Liver (tissue), 9 donors: ENCODE results near the gene STOM. TPM values are rescaled to one million over a fixed set of nuclear protein-coding genes. Genes with fewer than 3 reads are reported as not detected.
A peak's percentile ranks its signal among the peaks of the same experiment; 100 is the strongest.

Source experiments
- DNase-seq: peaks from one replicate; pipeline ENCODE4 v3.0.0-alpha.2; 2017; ENCODE audit warnings: low spot score
- H3K27ac ChIP-seq, 2 donors: one replicate each; pipeline ENCODE4 v1.7.0; 2013; ENCODE audit warnings: inconsistent platforms in 2 of 2, low read length in 2 of 2, control low read depth in 1 of 2, low read depth in 1 of 2, mild to moderate bottlenecking in 1 of 2
- H3K27me3 ChIP-seq, 4 donors: one replicate each; pipeline versions ENCODE4 v1.6.1 to v1.7.0; 2013; ENCODE audit warnings: low read length in 3 of 4, inconsistent platforms in 1 of 4, mild to moderate bottlenecking in 1 of 4, moderate library complexity in 1 of 4; ENCODE audit not compliant: control insufficient read depth in 4 of 4, insufficient read depth in 4 of 4
- H3K36me3 ChIP-seq, 4 donors: one replicate each; pipeline versions ENCODE4 v1.6.1 to v1.7.0; 2013; ENCODE audit warnings: low read length in 3 of 4, mild to moderate bottlenecking in 3 of 4, low read depth in 1 of 4, moderate library complexity in 1 of 4; ENCODE audit not compliant: control insufficient read depth in 4 of 4, insufficient read depth in 3 of 4
- H3K4me1 ChIP-seq, 4 donors: one replicate each; pipeline versions ENCODE4 v1.6.1 to v1.7.0; 2013; ENCODE audit warnings: low read length in 3 of 4, mild to moderate bottlenecking in 3 of 4, moderate library complexity in 1 of 4; ENCODE audit not compliant: control insufficient read depth in 4 of 4, insufficient read depth in 4 of 4
- H3K4me3 ChIP-seq, 3 donors: one replicate each; pipeline versions ENCODE4 v1.6.1 to v1.7.0; 2013; ENCODE audit warnings: low read length in 3 of 3, control low read depth in 1 of 3, low read depth in 1 of 3, mild to moderate bottlenecking in 1 of 3
- H3K9ac ChIP-seq, 2 donors: one replicate each; pipeline ENCODE4 v1.7.0; 2013; ENCODE audit warnings: low read length in 2 of 2, mild to moderate bottlenecking in 2 of 2, moderate library complexity in 2 of 2, control low read depth in 1 of 2, low read depth in 1 of 2
- H3K9me3 ChIP-seq, 4 donors: one replicate each; pipeline versions ENCODE4 v1.6.1 to v1.7.0; 2013; ENCODE audit warnings: low read length in 3 of 4; ENCODE audit not compliant: control insufficient read depth in 4 of 4
- EGR1 ChIP-seq, 2 donors: IDR thresholded peaks; 2 replicates each; pipeline ENCODE4 v1.6.1; 2016 to 2018; ENCODE audit warnings: antibody characterized with exemption in 2 of 2, low read depth in 2 of 2
- FOXA1 ChIP-seq: IDR thresholded peaks from 2 replicates; pipeline ENCODE4 v1.6.1; 2016; ENCODE audit warnings: antibody characterized with exemption
- FOXA2 ChIP-seq: IDR thresholded peaks from 2 replicates; pipeline ENCODE4 v1.6.1; 2016; ENCODE audit warnings: antibody characterized with exemption
- GABPA ChIP-seq, 2 donors: IDR thresholded peaks in 1 of 2; conservative IDR thresholded peaks in 1 of 2; 2 replicates each; pipeline ENCODE4 v1.6.1; 2016; ENCODE audit warnings: antibody characterized with exemption in 2 of 2, mild to moderate bottlenecking in 1 of 2, moderate library complexity in 1 of 2
- HNF4A ChIP-seq, 2 donors: conservative IDR thresholded peaks; 2 replicates each; pipeline ENCODE4 v1.6.1; 2016; ENCODE audit warnings: antibody characterized with exemption in 2 of 2, mild to moderate bottlenecking in 2 of 2
- NR2F2 ChIP-seq: IDR thresholded peaks from 2 replicates; pipeline ENCODE4 v1.6.1; 2016; ENCODE audit warnings: antibody characterized with exemption
- RAD21 ChIP-seq, 2 donors: IDR thresholded peaks; 2 replicates each; pipeline ENCODE4 v1.6.1; 2016; ENCODE audit warnings: antibody characterized with exemption in 2 of 2, mild to moderate bottlenecking in 2 of 2
- SP1 ChIP-seq: IDR thresholded peaks from 2 replicates; pipeline ENCODE4 v1.6.1; 2018; ENCODE audit warnings: antibody characterized with exemption, mild to moderate bottlenecking
- TAF1 ChIP-seq: conservative IDR thresholded peaks from 2 replicates; pipeline ENCODE4 v1.6.1; 2016; ENCODE audit warnings: antibody characterized with exemption, mild to moderate bottlenecking
- YY1 ChIP-seq: IDR thresholded peaks from 2 replicates; pipeline ENCODE4 v1.6.1; 2016; ENCODE audit warnings: antibody characterized with exemption, mild to moderate bottlenecking
- WGBS: extraction: QIAGEN DNeasy Blood & Tissue Kit; methylation state at CpG from one replicate; pipeline ENCODE4 v1.1.7; 2013; 5-methylcytosine and 5-hydroxymethylcytosine counted together
- polyA plus RNA-seq, 2 donors: library from polyadenylated mRNA; stranded (reverse) in 1 of 2; unstranded in 1 of 2; fragments of 200-250 nt in 1 of 2; fragments of >200 nt in 1 of 2; fragmentation: Nextera tagmentation in 1 of 2; extraction: Ambion mirVana in 1 of 2; gene quantifications; one replicate each; pipeline versions ENCODE4 v1.2.1 to v1.2.3, GENCODE V29; 2013 to 2015
- total RNA-seq, 2 donors: library from RNA; depleted of rRNA; stranded (reverse); fragments of >200 nt; gene quantifications; one replicate each; pipeline ENCODE4 v1.2.3, GENCODE V29; 2014
- TF ChIP-seq, protein P1 (sequence below): IDR thresholded peaks from 2 replicates; pipeline ENCODE4 v1.6.1; 2016; ENCODE audit warnings: antibody characterized with exemption
- TF ChIP-seq, protein P2 (sequence below): fragments of 150-350 bp; IDR thresholded peaks from 2 replicates; pipeline ENCODE4 v1.5.1; 2017; ENCODE audit warnings: improper control_type of control experiment, low read depth, low read length; ENCODE audit not compliant: missing input control
- donor health status: healthy.
- donor health status: healthy.
- donor health status: healthy.
- donor health status: healthy.
- donor health status: healthy.

Gene STOM
- total and polyA plus RNA-seq, 4 donors: 150 to 398 (median 265) TPM

DNA sequence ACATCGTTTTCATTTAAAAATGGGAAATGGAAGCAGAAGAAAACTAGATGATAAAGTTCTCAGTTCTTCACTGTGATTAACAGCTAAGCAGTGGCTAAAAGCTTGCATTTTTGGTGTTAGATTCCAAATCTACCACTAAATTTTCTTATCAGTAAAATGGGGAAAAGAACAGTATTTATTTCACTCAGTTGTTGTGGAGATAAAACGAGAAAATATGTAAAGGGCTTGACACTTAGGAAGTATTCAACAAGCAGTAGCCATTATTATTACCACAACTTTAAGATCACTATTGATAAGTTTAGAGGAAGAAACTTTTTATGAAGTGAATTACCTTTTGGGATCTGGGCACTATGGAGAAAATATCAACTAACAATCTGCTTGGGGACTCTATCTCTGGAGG is 4.5 kb downstream of the STOM start:
- Histone ChIP-seq H3K36me3 (peaks cover 0 to 6% (median 0%) of the 10 kb centered on the region in 4 donors), H3K9ac (peak overlapping the region in 1 of 2 donors; percentile 55), H3K9me3 (no peaks in the 10 kb centered on the region), H3K4me3 (no peak overlapping the region), H3K27me3 (no peaks in the 10 kb centered on the region), H3K27ac (peak overlapping the region; percentile 40 to 62), H3K4me1 (peaks cover 6 to 66% (median 41%) of the 10 kb centered on the region in 4 donors)
- no peak for TF ChIP-seq EGR1 (IDR thresholded peaks at IDR 0.05; ENCODE audit: low read depth in 2 of 2)
- TF ChIP-seq, protein P1, sequence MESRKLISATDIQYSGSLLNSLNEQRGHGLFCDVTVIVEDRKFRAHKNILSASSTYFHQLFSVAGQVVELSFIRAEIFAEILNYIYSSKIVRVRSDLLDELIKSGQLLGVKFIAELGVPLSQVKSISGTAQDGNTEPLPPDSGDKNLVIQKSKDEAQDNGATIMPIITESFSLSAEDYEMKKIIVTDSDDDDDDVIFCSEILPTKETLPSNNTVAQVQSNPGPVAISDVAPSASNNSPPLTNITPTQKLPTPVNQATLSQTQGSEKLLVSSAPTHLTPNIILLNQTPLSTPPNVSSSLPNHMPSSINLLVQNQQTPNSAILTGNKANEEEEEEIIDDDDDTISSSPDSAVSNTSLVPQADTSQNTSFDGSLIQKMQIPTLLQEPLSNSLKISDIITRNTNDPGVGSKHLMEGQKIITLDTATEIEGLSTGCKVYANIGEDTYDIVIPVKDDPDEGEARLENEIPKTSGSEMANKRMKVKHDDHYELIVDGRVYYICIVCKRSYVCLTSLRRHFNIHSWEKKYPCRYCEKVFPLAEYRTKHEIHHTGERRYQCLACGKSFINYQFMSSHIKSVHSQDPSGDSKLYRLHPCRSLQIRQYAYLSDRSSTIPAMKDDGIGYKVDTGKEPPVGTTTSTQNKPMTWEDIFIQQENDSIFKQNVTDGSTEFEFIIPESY: no peak
- no peak for TF ChIP-seq FOXA1
- TF ChIP-seq YY1: peak; percentile 18
- no peak for DNase-seq
- WGBS: 45% methylated on average over 2 of the region's 2 CpGs

DNA sequence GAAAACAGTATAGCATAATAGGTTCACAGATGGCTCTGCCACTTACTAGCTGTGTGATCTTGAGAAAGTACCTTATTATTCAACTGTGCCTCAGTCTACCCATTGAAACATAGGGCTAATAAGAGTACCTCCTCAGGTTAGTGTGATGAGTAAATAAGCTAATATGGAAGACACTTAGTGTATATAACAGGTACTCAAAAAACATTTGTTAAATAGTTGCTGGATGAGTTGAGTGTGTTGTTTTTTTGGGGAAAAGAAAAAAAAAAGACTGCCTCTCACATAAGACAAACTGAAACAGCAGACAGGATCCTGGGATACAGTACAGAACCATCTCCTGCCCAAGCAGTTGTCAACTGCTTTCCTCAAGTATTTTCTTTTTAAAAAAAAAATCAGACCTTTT is 5.2 kb downstream of the STOM start:
- Histone ChIP-seq H3K9me3 (no peaks in the 10 kb centered on the region), H3K27ac (peak overlapping the region; percentile 86 to 96), H3K36me3 (peaks cover 0 to 6% (median 0%) of the 10 kb centered on the region in 4 donors), H3K4me1 (peaks cover 5 to 64% (median 39%) of the 10 kb centered on the region in 4 donors), H3K9ac (peak overlapping the region in 1 of 2 donors; percentile 27), H3K27me3 (no peaks in the 10 kb centered on the region), H3K4me3 (no peak overlapping the region)
- no peak for DNase-seq
- TF ChIP-seq NR2F2 (no peak), FOXA2 (no peak), TAF1 (no peak)
- TF ChIP-seq, protein P1: no peak

DNA sequence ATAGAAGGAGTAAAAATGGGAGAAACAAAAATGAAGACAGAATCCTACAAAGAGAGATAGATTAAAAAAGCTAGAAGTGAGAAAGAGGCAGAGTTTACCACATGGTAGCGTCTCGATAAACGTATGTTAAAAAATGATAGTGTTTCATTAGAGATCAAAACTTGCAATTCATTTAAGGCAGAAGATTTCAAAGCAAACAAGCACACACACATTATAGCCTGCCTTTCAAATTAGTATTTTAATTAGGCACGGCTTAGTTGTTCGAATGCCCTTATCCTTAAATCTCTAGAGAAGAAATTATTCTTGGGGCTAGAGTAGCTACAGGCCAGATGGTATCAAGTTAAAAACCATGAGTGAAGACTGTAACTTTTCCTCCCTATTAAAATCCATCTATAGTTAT is 6.0 kb downstream of the STOM start:
- peak overlapping the region in 1 of 2 donors; percentile 51 for H3K9ac ChIP-seq
- peaks cover 7 to 67% (median 44%) of the 10 kb centered on the region in 4 donors for H3K4me1 ChIP-seq

More for the DNA sequence above, 6.0 kb downstream of the STOM start:
- Histone ChIP-seq H3K27me3 (no peaks in the 10 kb centered on the region), H3K9me3 (no peaks in the 10 kb centered on the region), H3K4me3 (no peak overlapping the region), H3K27ac (peak overlapping the region; percentile 86 to 96), H3K36me3 (peaks cover 0 to 6% (median under 1%) of the 10 kb centered on the region in 4 donors)
- 72% methylated on average over 5 of the region's 5 CpGs for WGBS
- DNase-seq: no peak
- no peak for TF ChIP-seq NR2F2
- TF ChIP-seq SP1: no peak
- no peak for TF ChIP-seq GABPA (IDR thresholded peaks at IDR 0.05 in 1 of 2, conservative IDR thresholded peaks at IDR 0.05 in 1 of 2)
- no peak for TF ChIP-seq TAF1
- TF ChIP-seq RAD21 (IDR thresholded peaks at IDR 0.05): no peak
- TF ChIP-seq EGR1 (IDR thresholded peaks at IDR 0.05; ENCODE audit: low read depth in 2 of 2): no peak
- TF ChIP-seq, protein P2, sequence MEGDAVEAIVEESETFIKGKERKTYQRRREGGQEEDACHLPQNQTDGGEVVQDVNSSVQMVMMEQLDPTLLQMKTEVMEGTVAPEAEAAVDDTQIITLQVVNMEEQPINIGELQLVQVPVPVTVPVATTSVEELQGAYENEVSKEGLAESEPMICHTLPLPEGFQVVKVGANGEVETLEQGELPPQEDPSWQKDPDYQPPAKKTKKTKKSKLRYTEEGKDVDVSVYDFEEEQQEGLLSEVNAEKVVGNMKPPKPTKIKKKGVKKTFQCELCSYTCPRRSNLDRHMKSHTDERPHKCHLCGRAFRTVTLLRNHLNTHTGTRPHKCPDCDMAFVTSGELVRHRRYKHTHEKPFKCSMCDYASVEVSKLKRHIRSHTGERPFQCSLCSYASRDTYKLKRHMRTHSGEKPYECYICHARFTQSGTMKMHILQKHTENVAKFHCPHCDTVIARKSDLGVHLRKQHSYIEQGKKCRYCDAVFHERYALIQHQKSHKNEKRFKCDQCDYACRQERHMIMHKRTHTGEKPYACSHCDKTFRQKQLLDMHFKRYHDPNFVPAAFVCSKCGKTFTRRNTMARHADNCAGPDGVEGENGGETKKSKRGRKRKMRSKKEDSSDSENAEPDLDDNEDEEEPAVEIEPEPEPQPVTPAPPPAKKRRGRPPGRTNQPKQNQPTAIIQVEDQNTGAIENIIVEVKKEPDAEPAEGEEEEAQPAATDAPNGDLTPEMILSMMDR: no peak
- no peak for TF ChIP-seq HNF4A (conservative IDR thresholded peaks at IDR 0.05)
- TF ChIP-seq, protein P1: no peak
